MM.1S (cell line): ENCODE data around the gene SURF2.

Source experiments
- DNase-seq: peaks from one replicate; pipeline ENCODE4 v3.0.0-alpha.2; 2015
- H2AFZ ChIP-seq: fragments of 300-600 bp; sonication (generic); 2 replicates; pipeline ENCODE4 v1.6.0; 2016; ENCODE audit warnings: antibody characterized with exemption, low read length
- H3F3A ChIP-seq: fragments of 300-600 bp; sonication (generic); 2 replicates; pipeline ENCODE4 v1.6.1; 2016; ENCODE audit warnings: mild to moderate bottlenecking, antibody characterized with exemption, low read length, moderate library complexity, mixed read lengths; ENCODE audit not compliant: insufficient read depth
- H3K27ac ChIP-seq: fragments of 300-600 bp; sonication (generic); 2 replicates; pipeline ENCODE4 v1.5.1; 2016; ENCODE audit warnings: mild to moderate bottlenecking, low read length
- H3K27me3 ChIP-seq: fragments of 300-600 bp; sonication (generic); replicated peaks from 2 replicates; pipeline ENCODE4 v1.6.0; 2016; ENCODE audit warnings: low read length; ENCODE audit not compliant: insufficient read depth
- H3K36me3 ChIP-seq: fragments of 300-600 bp; sonication (generic); replicated peaks from 2 replicates; pipeline ENCODE4 v1.6.1; 2016; ENCODE audit warnings: mild to moderate bottlenecking, low read length, mixed read lengths; ENCODE audit not compliant: insufficient read depth
- H3K4me1 ChIP-seq: fragments of 300-600 bp; sonication (generic); 2 replicates; pipeline ENCODE4 v1.6.1; 2016; ENCODE audit warnings: low read length, mixed read lengths
- H3K4me2 ChIP-seq: fragments of 300-600 bp; sonication (generic); 2 replicates; pipeline ENCODE4 v1.6.0; 2016; ENCODE audit warnings: low read depth, low read length
- H3K4me3 ChIP-seq: fragments of 300-600 bp; sonication (generic); 2 replicates; pipeline ENCODE4 v1.5.1; 2016; ENCODE audit warnings: low read length, mixed read lengths
- H3K79me2 ChIP-seq: fragments of 300-600 bp; sonication (generic); 2 replicates; pipeline ENCODE4 v1.6.1; 2016; ENCODE audit warnings: mixed run types, low read length, mixed read lengths
- H3K9ac ChIP-seq: fragments of 300-600 bp; sonication (generic); 2 replicates; pipeline ENCODE4 v1.6.1; 2016; ENCODE audit warnings: low read length, mixed read lengths
- H3K9me2 ChIP-seq: fragments of 300-600 bp; sonication (generic); replicated peaks from 2 replicates; pipeline ENCODE4 v1.6.1; 2016; ENCODE audit warnings: mild to moderate bottlenecking, low read length, mixed read lengths; ENCODE audit not compliant: insufficient read depth
- H3K9me3 ChIP-seq: fragments of 300-600 bp; sonication (generic); replicated peaks from 2 replicates; pipeline ENCODE4 v1.6.1; 2016; ENCODE audit warnings: mild to moderate bottlenecking, low read length, mixed read lengths; ENCODE audit not compliant: insufficient read depth
- H4K20me1 ChIP-seq: fragments of 300-600 bp; sonication (generic); 2 replicates; pipeline ENCODE4 v1.6.1; 2016; ENCODE audit warnings: mild to moderate bottlenecking, low read length, moderate library complexity, mixed read lengths; ENCODE audit not compliant: insufficient read depth
- EZH2 ChIP-seq: fragments of 300-600 bp; sonication (generic); optimal IDR thresholded peaks from 2 replicates; pipeline ENCODE3; 2017; ENCODE audit warnings: low read depth, mild to moderate bottlenecking, antibody characterized with exemption, low read length, mixed read lengths
- EZH2phosphoT487 ChIP-seq: fragments of 300-600 bp; sonication (generic); IDR thresholded peaks from 2 replicates; pipeline ENCODE4 v1.6.1; 2018; ENCODE audit warnings: antibody characterized with exemption, low read length
- TF ChIP-seq, protein P1 (sequence below): fragments of 300-600 bp; sonication (generic); IDR thresholded peaks from 2 replicates; pipeline ENCODE4 v1.5.1; 2016; ENCODE audit warnings: antibody characterized with exemption, low read length, mixed read lengths

Gene SURF2

GRCh38 chr9:133384736-133385321 is 28.5 kb downstream of the SURF2 start:
- no peak for DNase-seq
- H3K79me2 ChIP-seq: no peaks in the 10 kb centered on the region
- H4K20me1 ChIP-seq: no peaks in the 10 kb centered on the region
- no peaks in the 10 kb centered on the region for H3K36me3 ChIP-seq
- H2AFZ ChIP-seq: no peak overlapping the region
- no peak overlapping the region for H3K4me2 ChIP-seq
- no peaks in the 10 kb centered on the region for H3F3A ChIP-seq
- H3K4me3 ChIP-seq: no peak overlapping the region
- no peaks in the 10 kb centered on the region for H3K9me3 ChIP-seq
- H3K9me2 ChIP-seq: no peaks in the 10 kb centered on the region
- no peak overlapping the region for H3K9ac ChIP-seq
- no peaks in the 10 kb centered on the region for H3K4me1 ChIP-seq
- H3K27me3 ChIP-seq: peaks cover 56% of the 10 kb centered on the region
- TF ChIP-seq EZH2phosphoT487 (no peak), EZH2 (no peak)
- TF ChIP-seq, protein P1, sequence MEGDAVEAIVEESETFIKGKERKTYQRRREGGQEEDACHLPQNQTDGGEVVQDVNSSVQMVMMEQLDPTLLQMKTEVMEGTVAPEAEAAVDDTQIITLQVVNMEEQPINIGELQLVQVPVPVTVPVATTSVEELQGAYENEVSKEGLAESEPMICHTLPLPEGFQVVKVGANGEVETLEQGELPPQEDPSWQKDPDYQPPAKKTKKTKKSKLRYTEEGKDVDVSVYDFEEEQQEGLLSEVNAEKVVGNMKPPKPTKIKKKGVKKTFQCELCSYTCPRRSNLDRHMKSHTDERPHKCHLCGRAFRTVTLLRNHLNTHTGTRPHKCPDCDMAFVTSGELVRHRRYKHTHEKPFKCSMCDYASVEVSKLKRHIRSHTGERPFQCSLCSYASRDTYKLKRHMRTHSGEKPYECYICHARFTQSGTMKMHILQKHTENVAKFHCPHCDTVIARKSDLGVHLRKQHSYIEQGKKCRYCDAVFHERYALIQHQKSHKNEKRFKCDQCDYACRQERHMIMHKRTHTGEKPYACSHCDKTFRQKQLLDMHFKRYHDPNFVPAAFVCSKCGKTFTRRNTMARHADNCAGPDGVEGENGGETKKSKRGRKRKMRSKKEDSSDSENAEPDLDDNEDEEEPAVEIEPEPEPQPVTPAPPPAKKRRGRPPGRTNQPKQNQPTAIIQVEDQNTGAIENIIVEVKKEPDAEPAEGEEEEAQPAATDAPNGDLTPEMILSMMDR: no peak
- no peak overlapping the region for H3K27ac ChIP-seq

- Histone ChIP-seq H3K36me3 (no peaks in the 10 kb centered on the region), H3K27ac (no peak overlapping the region), H3K9ac (no peak overlapping the region), H4K20me1 (no peaks in the 10 kb centered on the region), H3K9me3 (no peaks in the 10 kb centered on the region), H3K4me3 (no peak overlapping the region), H3K9me2 (no peaks in the 10 kb centered on the region), H2AFZ (no peak overlapping the region), H3K4me2 (no peak overlapping the region), H3F3A (no peaks in the 10 kb centered on the region), H3K27me3 (peaks cover 63% of the 10 kb centered on the region), H3K4me1 (no peaks in the 10 kb centered on the region), H3K79me2 (no peaks in the 10 kb centered on the region)
- TF ChIP-seq EZH2 (no peak), EZH2phosphoT487 (no peak)
- TF ChIP-seq, protein P1: no peak
- no peak for DNase-seq
Observed at GRCh38 chr9:133385452-133385851, 29.1 kb downstream of the SURF2 start.

DNA sequence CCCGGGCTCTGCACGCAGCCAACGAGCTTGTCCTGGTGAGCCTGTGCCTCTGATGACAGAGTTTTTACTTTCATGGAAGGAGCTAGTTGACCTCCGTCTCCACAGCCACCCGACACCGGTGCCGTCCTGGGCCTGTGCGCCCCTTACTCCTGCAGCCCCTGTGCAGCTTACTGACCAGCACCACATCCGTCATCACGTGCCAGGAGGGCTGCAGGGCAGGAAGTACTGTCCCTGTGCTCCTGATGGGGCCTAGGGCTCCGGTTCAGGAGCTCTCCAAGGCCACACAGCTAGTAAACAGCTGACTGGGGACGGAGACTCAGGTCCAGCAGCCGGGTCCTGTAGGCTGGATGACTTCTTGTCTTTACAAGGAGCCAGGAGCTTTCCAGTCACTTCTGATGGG is 30.0 kb downstream of the SURF2 start:
- H3K9ac ChIP-seq: no peak overlapping the region

More for the DNA sequence above, 30.0 kb downstream of the SURF2 start:
- H3K9me2 ChIP-seq: no peaks in the 10 kb centered on the region
- H3K4me2 ChIP-seq: no peak overlapping the region
- no peaks in the 10 kb centered on the region for H3K36me3 ChIP-seq
- no peaks in the 10 kb centered on the region for H3K4me1 ChIP-seq
- DNase-seq: no peak
- H3K4me3 ChIP-seq: no peak overlapping the region
- peaks cover 65% of the 10 kb centered on the region for H3K27me3 ChIP-seq
- no peaks in the 10 kb centered on the region for H3K9me3 ChIP-seq
- TF ChIP-seq, protein P1: no peak
- no peak for TF ChIP-seq EZH2
- no peaks in the 10 kb centered on the region for H3F3A ChIP-seq
- H3K27ac ChIP-seq: no peak overlapping the region
- no peak overlapping the region for H2AFZ ChIP-seq
- no peaks in the 10 kb centered on the region for H4K20me1 ChIP-seq
- H3K79me2 ChIP-seq: no peaks in the 10 kb centered on the region
